ENCODE measurements around the gene APOC4. TPM values are rescaled to one million over a fixed set of nuclear protein-coding genes. Genes with fewer than 3 reads are reported as not detected.
"Not testable (repeated sequence)": the region's sequence is repeated elsewhere in the genome, so short reads cannot be mapped to it uniquely, and the experiment has no call there.

The APOC4 gene
- total RNA-seq, 2 experiments from 2014 or later: not detected

- Mint-ChIP-seq H3K9me3 (no peaks in the 10 kb centered on the region), H3K27ac (no peak overlapping the region), H3K27me3 (ENCODE audit: low read depth) (peaks cover 18% of the 10 kb centered on the region), H3K4me1 (ENCODE audit: low read depth) (no peaks in the 10 kb centered on the region), H3K4me3 (no peak overlapping the region), H3K36me3 (ENCODE audit: low read depth) (no peaks in the 10 kb centered on the region)
- CTCF ChIA-PET: interaction anchor here (0.7 kb wide), 1 partner anchor 27 kb away, joined by 3 read pairs; no protein-coding TSS in a partner anchor
- intact Hi-C loops (cut with micrococcal nuclease): no loop called here
- DNase-seq: no peak
Observed at GRCh38 chr19:44925114-44925891, 16.7 kb upstream of the APOC4 start.

- CTCF ChIA-PET: interaction anchor here (0.6 to 0.7 kb wide), 2 partner anchors 26 to 1496 kb away, joined by 3 read pairs; no protein-coding TSS in a partner anchor
- DNase-seq; intact Hi-C loops (cut with micrococcal nuclease); H3K4me3 Mint-ChIP-seq; H3K4me1 Mint-ChIP-seq (ENCODE audit: low read depth); H3K9me3 Mint-ChIP-seq; H3K27ac Mint-ChIP-seq; H3K36me3 Mint-ChIP-seq (ENCODE audit: low read depth): not testable (repeated sequence)
- H3K27me3 Mint-ChIP-seq (ENCODE audit: low read depth): peaks cover 18% of the 10 kb centered on the region
Observed at GRCh38 chr19:44926245-44927077, 15.6 kb upstream of the APOC4 start.

- no peaks in the 10 kb centered on the region for H3K4me1 Mint-ChIP-seq (ENCODE audit: low read depth)
- H3K27ac Mint-ChIP-seq: no peak overlapping the region
- no peak for DNase-seq
- no peak overlapping the region for H3K4me3 Mint-ChIP-seq
- peaks cover 18% of the 10 kb centered on the region for H3K27me3 Mint-ChIP-seq (ENCODE audit: low read depth)
- CTCF ChIA-PET: no interaction called here
- no peaks in the 10 kb centered on the region for H3K9me3 Mint-ChIP-seq
- intact Hi-C loops (cut with micrococcal nuclease): no loop called here
- no peaks in the 10 kb centered on the region for H3K36me3 Mint-ChIP-seq (ENCODE audit: low read depth)
Observed at GRCh38 chr19:44927746-44928145, 14.3 kb upstream of the APOC4 start.

- intact Hi-C loops (cut with micrococcal nuclease): no loop called here
- CTCF ChIA-PET: interaction anchor here (0.6 kb wide), 1 partner anchor 40 kb away, joined by 6 read pairs; no protein-coding TSS in a partner anchor
- H3K4me1 Mint-ChIP-seq (ENCODE audit: low read depth): no peaks in the 10 kb centered on the region
- H3K36me3 Mint-ChIP-seq (ENCODE audit: low read depth): no peaks in the 10 kb centered on the region
- H3K9me3 Mint-ChIP-seq: no peaks in the 10 kb centered on the region
- DNase-seq: no peak
- no peak overlapping the region for H3K4me3 Mint-ChIP-seq
- H3K27ac Mint-ChIP-seq: no peak overlapping the region
- peaks cover 16% of the 10 kb centered on the region for H3K27me3 Mint-ChIP-seq (ENCODE audit: low read depth)
Observed at GRCh38 chr19:44930088-44930487, 11.9 kb upstream of the APOC4 start.

GRCh38 chr19:44931541-44931940, 10.5 kb upstream of the APOC4 start:
- Mint-ChIP-seq H3K27ac (no peak overlapping the region), H3K4me3 (no peak overlapping the region), H3K27me3 (ENCODE audit: low read depth) (peaks cover 5% of the 10 kb centered on the region), H3K9me3 (no peaks in the 10 kb centered on the region), H3K36me3 (ENCODE audit: low read depth) (no peaks in the 10 kb centered on the region), H3K4me1 (ENCODE audit: low read depth) (no peaks in the 10 kb centered on the region)
- intact Hi-C loops (cut with micrococcal nuclease): no loop called here
- DNase-seq: no peak
- CTCF ChIA-PET: no interaction called here

- Mint-ChIP-seq H3K4me1 (ENCODE audit: low read depth) (no peaks in the 10 kb centered on the region), H3K4me3 (no peak overlapping the region), H3K9me3 (no peaks in the 10 kb centered on the region), H3K36me3 (ENCODE audit: low read depth) (no peaks in the 10 kb centered on the region), H3K27ac (no peak overlapping the region), H3K27me3 (ENCODE audit: low read depth) (no peaks in the 10 kb centered on the region)
- no peak for DNase-seq
- CTCF ChIA-PET: no interaction called here
- intact Hi-C loops (cut with micrococcal nuclease): no loop called here
Observed at GRCh38 chr19:44939668-44940067, 2.4 kb upstream of the APOC4 start.

GRCh38 chr19:44943801-44944249, 1.8 kb downstream of the APOC4 start:
- Mint-ChIP-seq H3K27ac (no peak overlapping the region), H3K4me3 (no peak overlapping the region)
- DNase-seq: no peak

GRCh38 chr19:44947041-44947581, 5.1 kb downstream of the APOC4 start:
- Mint-ChIP-seq H3K4me1 (ENCODE audit: low read depth) (peaks cover 2% of the 10 kb centered on the region), H3K4me3 (no peak overlapping the region), H3K27me3 (ENCODE audit: low read depth) (no peaks in the 10 kb centered on the region), H3K27ac (no peak overlapping the region), H3K36me3 (ENCODE audit: low read depth) (no peaks in the 10 kb centered on the region), H3K9me3 (no peaks in the 10 kb centered on the region)
- no peak for DNase-seq
- intact Hi-C loops (cut with micrococcal nuclease): no loop called here
- CTCF ChIA-PET: no interaction called here

More at GRCh38 chr19:44943801-44944249, 1.8 kb downstream of the APOC4 start:
- CTCF ChIA-PET: interaction anchor here (0.6 kb wide), 1 partner anchor 58 kb away, joined by 3 read pairs; no protein-coding TSS in a partner anchor
- H3K36me3 Mint-ChIP-seq (ENCODE audit: low read depth): no peaks in the 10 kb centered on the region
- no peaks in the 10 kb centered on the region for H3K27me3 Mint-ChIP-seq (ENCODE audit: low read depth)
- intact Hi-C loops (cut with micrococcal nuclease): no loop called here
- no peaks in the 10 kb centered on the region for H3K9me3 Mint-ChIP-seq
- H3K4me1 Mint-ChIP-seq (ENCODE audit: low read depth): no peaks in the 10 kb centered on the region

GRCh38 chr19:44948237-44948636, 6.2 kb downstream of the APOC4 start:
- Mint-ChIP-seq H3K4me3 (no peak overlapping the region), H3K27me3 (ENCODE audit: low read depth) (no peaks in the 10 kb centered on the region), H3K4me1 (ENCODE audit: low read depth) (peaks cover 2% of the 10 kb centered on the region), H3K9me3 (no peaks in the 10 kb centered on the region), H3K36me3 (ENCODE audit: low read depth) (no peaks in the 10 kb centered on the region), H3K27ac (no peak overlapping the region)
- intact Hi-C loops (cut with micrococcal nuclease): no loop called here
- CTCF ChIA-PET: interaction anchor here (1.3 kb wide), 1 partner anchor 44 kb away, joined by 4 read pairs; no protein-coding TSS in a partner anchor
- DNase-seq: no peak

- CTCF ChIA-PET: interaction anchor here (1.3 kb wide), 1 partner anchor 45 kb away, joined by 4 read pairs; no protein-coding TSS in a partner anchor
- no peak for DNase-seq
- Mint-ChIP-seq H3K4me3 (no peak overlapping the region), H3K4me1 (ENCODE audit: low read depth) (peaks cover 7% of the 10 kb centered on the region), H3K27ac (no peak overlapping the region), H3K27me3 (ENCODE audit: low read depth) (no peaks in the 10 kb centered on the region), H3K9me3 (no peaks in the 10 kb centered on the region), H3K36me3 (ENCODE audit: low read depth) (no peaks in the 10 kb centered on the region)
- intact Hi-C loops (cut with micrococcal nuclease): no loop called here
Observed at GRCh38 chr19:44948763-44949374, 6.8 kb downstream of the APOC4 start.

- no peaks in the 10 kb centered on the region for H3K36me3 Mint-ChIP-seq (ENCODE audit: low read depth)
- H3K9me3 Mint-ChIP-seq: no peaks in the 10 kb centered on the region
- no peaks in the 10 kb centered on the region for H3K27me3 Mint-ChIP-seq (ENCODE audit: low read depth)
- CTCF ChIA-PET: interaction anchor here (0.5 to 1.3 kb wide), 2 partner anchors 13 to 46 kb away, joined by 3 to 4 read pairs; no protein-coding TSS in a partner anchor
- H3K4me3 Mint-ChIP-seq: no peak overlapping the region
- H3K4me1 Mint-ChIP-seq (ENCODE audit: low read depth): peaks cover 9% of the 10 kb centered on the region
- no peak overlapping the region for H3K27ac Mint-ChIP-seq
- intact Hi-C loops (cut with micrococcal nuclease): no loop called here
- DNase-seq: no peak
Observed at GRCh38 chr19:44949550-44949949, 7.5 kb downstream of the APOC4 start.

Data from activated naive CD4-positive, alpha-beta T cell treated with anti-CD3 and anti-CD28 coated beads for 36 hours (primary cell).